ENCODE data around the gene RGCC. TPM values are rescaled to one million over a fixed set of nuclear protein-coding genes. Genes with fewer than 3 reads are reported as not detected.

RGCC gene
- polyA plus RNA-seq, 1 of the 3 experiments (the other 2 are of a cell fraction), result 0.05 TPM

DNA sequence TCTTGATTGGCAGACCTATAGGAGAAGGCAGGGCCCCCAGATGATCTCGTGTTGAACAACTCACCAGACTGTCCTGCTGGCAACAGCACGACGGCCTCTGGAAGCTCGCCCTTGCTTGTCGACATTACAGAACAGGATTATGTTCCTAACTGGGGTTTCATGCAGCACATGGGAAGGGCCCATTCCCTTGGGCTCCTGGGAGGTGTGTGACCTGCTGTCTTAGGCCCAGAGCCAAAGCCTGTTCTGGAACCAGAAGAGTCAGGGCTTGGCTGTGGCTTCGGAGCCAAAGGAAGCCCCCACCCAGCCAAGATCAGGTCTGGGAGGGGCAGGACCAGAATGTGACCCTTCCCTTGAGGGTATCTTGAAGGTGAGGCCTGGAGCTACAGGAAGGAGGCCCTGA is 36.9 kb downstream of the RGCC start:
- no peak overlapping the region for H3K9ac ChIP-seq
- H2AFZ ChIP-seq (ENCODE audit: low read depth), result no peak overlapping the region
- H3K27me3 ChIP-seq (ENCODE audit: insufficient read depth), result no peaks in the 10 kb centered on the region; the same call in 1 of the 2 replicates
- H3K36me3 ChIP-seq (replicated peaks in 1 of 2; ENCODE audit: control insufficient read depth in 1 of 2, insufficient read depth in 2 of 2, low read length in 1 of 2), result no peaks in the 10 kb centered on the region
- DNase-seq, result no peak
- no peaks in the 10 kb centered on the region; a peak in 1 of 4 replicates for H3K4me1 ChIP-seq (ENCODE audit: control insufficient read depth in 1 of 2, insufficient read depth in 2 of 2, low read depth in 1 of 2, low read length in 1 of 2)
- WGBS (ENCODE audit: low lambda C conversion rate), result 17% methylated on average over 2 of the region's 6 CpGs
- H3K4me2 ChIP-seq, result no peak overlapping the region
- H3K27ac ChIP-seq (ENCODE audit: low read depth in 2 of 2, low read length in 1 of 2), result no peak overlapping the region
- no peaks in the 10 kb centered on the region for H3K9me3 ChIP-seq
- TF ChIP-seq FOXM1 (IDR thresholded peaks at IDR 0.05; ENCODE audit: low read depth) (no peak), JUND (IDR thresholded peaks at IDR 0.05) (no peak), MXI1 (IDR thresholded peaks at IDR 0.05; ENCODE audit: low read depth, low read length) (no peak), TAF1 (IDR thresholded peaks at IDR 0.05; ENCODE audit: borderline replicate concordance, low read depth, low read length) (no peak), NFIC (IDR thresholded peaks at IDR 0.05; ENCODE audit: borderline replicate concordance) (no peak), SMC3 (IDR thresholded peaks at IDR 0.05; ENCODE audit: low read depth, low read length) (no peak), ELF1 (IDR thresholded peaks at IDR 0.05) (no peak)
- TF ChIP-seq, protein P1, sequence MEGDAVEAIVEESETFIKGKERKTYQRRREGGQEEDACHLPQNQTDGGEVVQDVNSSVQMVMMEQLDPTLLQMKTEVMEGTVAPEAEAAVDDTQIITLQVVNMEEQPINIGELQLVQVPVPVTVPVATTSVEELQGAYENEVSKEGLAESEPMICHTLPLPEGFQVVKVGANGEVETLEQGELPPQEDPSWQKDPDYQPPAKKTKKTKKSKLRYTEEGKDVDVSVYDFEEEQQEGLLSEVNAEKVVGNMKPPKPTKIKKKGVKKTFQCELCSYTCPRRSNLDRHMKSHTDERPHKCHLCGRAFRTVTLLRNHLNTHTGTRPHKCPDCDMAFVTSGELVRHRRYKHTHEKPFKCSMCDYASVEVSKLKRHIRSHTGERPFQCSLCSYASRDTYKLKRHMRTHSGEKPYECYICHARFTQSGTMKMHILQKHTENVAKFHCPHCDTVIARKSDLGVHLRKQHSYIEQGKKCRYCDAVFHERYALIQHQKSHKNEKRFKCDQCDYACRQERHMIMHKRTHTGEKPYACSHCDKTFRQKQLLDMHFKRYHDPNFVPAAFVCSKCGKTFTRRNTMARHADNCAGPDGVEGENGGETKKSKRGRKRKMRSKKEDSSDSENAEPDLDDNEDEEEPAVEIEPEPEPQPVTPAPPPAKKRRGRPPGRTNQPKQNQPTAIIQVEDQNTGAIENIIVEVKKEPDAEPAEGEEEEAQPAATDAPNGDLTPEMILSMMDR (IDR thresholded peaks at IDR 0.05), result no peak
- no peaks in the 10 kb centered on the region for H4K20me1 ChIP-seq (ENCODE audit: insufficient read depth)
- H3K4me3 ChIP-seq (ENCODE audit: low read depth in 2 of 2, low read length in 1 of 2), result no peak overlapping the region
- H3F3A ChIP-seq (replicated peaks; ENCODE audit: insufficient read depth), result no peaks in the 10 kb centered on the region
- H3K9me2 ChIP-seq, result no peaks in the 10 kb centered on the region
- H3K79me2 ChIP-seq (ENCODE audit: insufficient read depth), result no peaks in the 10 kb centered on the region
- POLR2A ChIA-PET, result no interaction called here
- CTCF ChIA-PET, result no interaction called here

DNA sequence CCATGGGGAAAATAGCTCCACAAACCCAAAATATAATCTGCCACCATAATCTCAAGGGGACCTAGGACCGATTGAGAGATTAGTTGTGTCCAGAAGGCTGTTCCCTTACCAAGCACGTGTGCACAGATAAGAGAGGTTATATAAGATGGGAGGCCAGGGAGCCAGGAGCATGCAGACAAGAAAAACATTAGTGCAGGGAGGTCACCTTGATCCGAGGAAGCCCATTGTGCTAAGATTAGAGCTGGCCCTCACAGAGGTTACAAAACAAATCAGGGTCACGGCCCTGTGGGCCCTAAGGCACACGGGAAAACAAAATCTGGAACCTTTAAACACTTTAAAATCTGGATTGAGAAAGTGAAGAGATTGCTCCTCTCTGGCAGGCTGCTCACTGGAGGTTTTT is 37.7 kb downstream of the RGCC start:
- H3K9ac ChIP-seq, result no peak overlapping the region
- no peak overlapping the region for H3K27ac ChIP-seq (ENCODE audit: low read depth in 2 of 2, low read length in 1 of 2)
- H2AFZ ChIP-seq (ENCODE audit: low read depth), result no peak overlapping the region
- H3K4me2 ChIP-seq, result no peak overlapping the region
- no peaks in the 10 kb centered on the region for H3K79me2 ChIP-seq (ENCODE audit: insufficient read depth)
- H3F3A ChIP-seq (replicated peaks; ENCODE audit: insufficient read depth), result no peaks in the 10 kb centered on the region
- ChIA-PET CTCF (interaction anchor here (0.8 kb wide), 1 partner anchor 156 kb away, joined by 3 read pairs; no protein-coding TSS in a partner anchor), POLR2A (no interaction called here)
- no peaks in the 10 kb centered on the region for H3K9me3 ChIP-seq
- no peaks in the 10 kb centered on the region for H3K9me2 ChIP-seq
- no peaks in the 10 kb centered on the region for H4K20me1 ChIP-seq (ENCODE audit: insufficient read depth)
- no peak overlapping the region for H3K4me3 ChIP-seq (ENCODE audit: low read depth in 2 of 2, low read length in 1 of 2)
- 27% methylated on average over 5 of the region's 5 CpGs for WGBS (ENCODE audit: low lambda C conversion rate)
- H3K4me1 ChIP-seq (ENCODE audit: control insufficient read depth in 1 of 2, insufficient read depth in 2 of 2, low read depth in 1 of 2, low read length in 1 of 2), result no peaks in the 10 kb centered on the region; a peak in 1 of 4 replicates
- DNase-seq, result no peak
- no peaks in the 10 kb centered on the region for H3K36me3 ChIP-seq (replicated peaks in 1 of 2; ENCODE audit: control insufficient read depth in 1 of 2, insufficient read depth in 2 of 2, low read length in 1 of 2)
- no peaks in the 10 kb centered on the region; the same call in 1 of the 2 replicates for H3K27me3 ChIP-seq (ENCODE audit: insufficient read depth)
- TF ChIP-seq YY1 (IDR thresholded peaks at IDR 0.05; ENCODE audit: low read depth) (no peak), GABPA (IDR thresholded peaks at IDR 0.05; ENCODE audit: low read depth) (no peak), FOXM1 (IDR thresholded peaks at IDR 0.05; ENCODE audit: low read depth) (no peak), GATA2 (CRISPR knock-in tag; IDR thresholded peaks at IDR 0.05) (no peak), FOXJ3 (CRISPR knock-in tag; IDR thresholded peaks at IDR 0.05) (no peak), NRF1 (IDR thresholded peaks at IDR 0.05; ENCODE audit: low read depth, low read length) (no peak), ELF1 (IDR thresholded peaks at IDR 0.05) (no peak), REST (IDR thresholded peaks at IDR 0.05; ENCODE audit: low read depth, low read length) (no peak), TAF1 (IDR thresholded peaks at IDR 0.05; ENCODE audit: borderline replicate concordance, low read depth, low read length) (no peak)
- TF ChIP-seq, protein P2, sequence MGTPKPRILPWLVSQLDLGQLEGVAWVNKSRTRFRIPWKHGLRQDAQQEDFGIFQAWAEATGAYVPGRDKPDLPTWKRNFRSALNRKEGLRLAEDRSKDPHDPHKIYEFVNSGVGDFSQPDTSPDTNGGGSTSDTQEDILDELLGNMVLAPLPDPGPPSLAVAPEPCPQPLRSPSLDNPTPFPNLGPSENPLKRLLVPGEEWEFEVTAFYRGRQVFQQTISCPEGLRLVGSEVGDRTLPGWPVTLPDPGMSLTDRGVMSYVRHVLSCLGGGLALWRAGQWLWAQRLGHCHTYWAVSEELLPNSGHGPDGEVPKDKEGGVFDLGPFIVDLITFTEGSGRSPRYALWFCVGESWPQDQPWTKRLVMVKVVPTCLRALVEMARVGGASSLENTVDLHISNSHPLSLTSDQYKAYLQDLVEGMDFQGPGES (IDR thresholded peaks at IDR 0.05; ENCODE audit: low read depth, low read length), result no peak
- TF ChIP-seq, protein P1 (IDR thresholded peaks at IDR 0.05), result no peak
- TF ChIP-seq, protein P3, sequence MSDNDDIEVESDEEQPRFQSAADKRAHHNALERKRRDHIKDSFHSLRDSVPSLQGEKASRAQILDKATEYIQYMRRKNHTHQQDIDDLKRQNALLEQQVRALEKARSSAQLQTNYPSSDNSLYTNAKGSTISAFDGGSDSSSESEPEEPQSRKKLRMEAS (IDR thresholded peaks at IDR 0.05; ENCODE audit: low read depth), result no peak
- TF ChIP-seq, protein P4, sequence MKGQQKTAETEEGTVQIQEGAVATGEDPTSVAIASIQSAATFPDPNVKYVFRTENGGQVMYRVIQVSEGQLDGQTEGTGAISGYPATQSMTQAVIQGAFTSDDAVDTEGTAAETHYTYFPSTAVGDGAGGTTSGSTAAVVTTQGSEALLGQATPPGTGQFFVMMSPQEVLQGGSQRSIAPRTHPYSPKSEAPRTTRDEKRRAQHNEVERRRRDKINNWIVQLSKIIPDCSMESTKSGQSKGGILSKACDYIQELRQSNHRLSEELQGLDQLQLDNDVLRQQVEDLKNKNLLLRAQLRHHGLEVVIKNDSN (IDR thresholded peaks at IDR 0.05; ENCODE audit: borderline replicate concordance, low read depth), result no peak
